AG09319 (cell line): ENCODE measurements around the gene CLIP2.
"Not testable (repeated sequence)": the region's sequence is repeated elsewhere in the genome, so short reads cannot be mapped to it uniquely, and the experiment has no call there.

ENCODE experiments used
- DNase-seq: peaks from one replicate; pipeline ENCODE4 v3.0.0-alpha.2; 2010; ENCODE audit warnings: low read depth; ENCODE audit errors: extremely low read depth
- TF ChIP-seq, protein P1 (sequence below): IDR thresholded peaks from 2 replicates; pipeline ENCODE4 v1.5.1; 2011; ENCODE audit warnings: low read depth, mild to moderate bottlenecking, inconsistent platforms, low read length, moderate library complexity

CLIP2 gene

DNA sequence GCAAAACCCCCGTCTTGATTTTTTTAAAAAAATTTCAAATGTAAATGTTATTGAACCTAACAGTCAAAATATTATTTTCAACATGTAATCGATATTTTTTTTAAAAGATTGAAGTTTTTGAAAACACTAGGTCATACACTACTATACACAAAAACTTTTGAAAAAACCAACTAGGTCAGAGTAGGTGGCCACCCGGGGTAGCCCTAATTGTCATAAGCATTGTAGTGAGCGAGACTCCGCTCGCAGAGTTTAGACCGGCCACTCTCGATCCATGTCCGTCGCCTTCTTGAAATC lies 35.4 kb upstream of the CLIP2 start:
- no peak for DNase-seq
- TF ChIP-seq, protein P1, sequence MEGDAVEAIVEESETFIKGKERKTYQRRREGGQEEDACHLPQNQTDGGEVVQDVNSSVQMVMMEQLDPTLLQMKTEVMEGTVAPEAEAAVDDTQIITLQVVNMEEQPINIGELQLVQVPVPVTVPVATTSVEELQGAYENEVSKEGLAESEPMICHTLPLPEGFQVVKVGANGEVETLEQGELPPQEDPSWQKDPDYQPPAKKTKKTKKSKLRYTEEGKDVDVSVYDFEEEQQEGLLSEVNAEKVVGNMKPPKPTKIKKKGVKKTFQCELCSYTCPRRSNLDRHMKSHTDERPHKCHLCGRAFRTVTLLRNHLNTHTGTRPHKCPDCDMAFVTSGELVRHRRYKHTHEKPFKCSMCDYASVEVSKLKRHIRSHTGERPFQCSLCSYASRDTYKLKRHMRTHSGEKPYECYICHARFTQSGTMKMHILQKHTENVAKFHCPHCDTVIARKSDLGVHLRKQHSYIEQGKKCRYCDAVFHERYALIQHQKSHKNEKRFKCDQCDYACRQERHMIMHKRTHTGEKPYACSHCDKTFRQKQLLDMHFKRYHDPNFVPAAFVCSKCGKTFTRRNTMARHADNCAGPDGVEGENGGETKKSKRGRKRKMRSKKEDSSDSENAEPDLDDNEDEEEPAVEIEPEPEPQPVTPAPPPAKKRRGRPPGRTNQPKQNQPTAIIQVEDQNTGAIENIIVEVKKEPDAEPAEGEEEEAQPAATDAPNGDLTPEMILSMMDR: no peak

DNA sequence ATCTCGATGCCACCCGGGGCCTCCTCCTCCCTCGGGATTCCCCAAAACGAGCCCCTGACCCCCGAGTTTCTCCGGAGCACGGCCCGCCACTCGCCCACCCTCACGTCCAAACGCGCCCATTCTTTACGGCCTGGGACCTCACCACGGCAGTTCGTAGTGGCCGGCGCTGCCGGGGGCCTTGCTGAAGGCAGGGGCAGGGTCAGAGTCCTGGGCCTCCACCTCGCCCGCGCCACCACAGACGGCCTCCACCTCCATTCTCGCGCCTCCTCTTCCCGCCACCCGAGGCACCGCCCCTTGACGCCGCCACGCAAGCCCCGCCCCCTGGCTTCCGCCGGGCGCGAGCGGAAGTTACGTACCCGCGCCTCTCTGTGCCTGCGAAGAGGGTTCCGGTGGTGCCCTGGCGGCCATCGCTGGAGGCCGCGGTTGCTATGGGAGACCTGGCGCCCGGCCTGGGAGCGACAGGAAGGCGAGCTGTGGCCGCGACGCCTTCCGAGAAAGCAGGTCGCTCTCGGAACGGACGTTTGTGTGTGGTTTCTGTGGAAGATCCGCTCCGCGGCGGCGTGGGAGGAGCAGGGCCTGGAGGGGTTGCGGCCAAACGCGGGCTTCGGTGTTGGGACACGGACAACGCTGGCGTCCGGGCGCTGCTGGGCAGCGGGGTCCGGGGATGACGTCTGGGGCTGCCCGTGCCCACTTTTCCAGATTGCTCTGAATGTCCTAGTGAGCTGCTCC lies 34.9 kb upstream of the CLIP2 start, which contains the start of gene RFC2:
Gene RFC2 (minus strand): TSS at position 271 of the 729 bp plus-strand sequence. CDS start 16 bp downstream, at position 255.
- TF ChIP-seq, protein P1: no peak; the same call in 1 of the 2 replicates
- DNase-seq: peak; percentile 88

DNA sequence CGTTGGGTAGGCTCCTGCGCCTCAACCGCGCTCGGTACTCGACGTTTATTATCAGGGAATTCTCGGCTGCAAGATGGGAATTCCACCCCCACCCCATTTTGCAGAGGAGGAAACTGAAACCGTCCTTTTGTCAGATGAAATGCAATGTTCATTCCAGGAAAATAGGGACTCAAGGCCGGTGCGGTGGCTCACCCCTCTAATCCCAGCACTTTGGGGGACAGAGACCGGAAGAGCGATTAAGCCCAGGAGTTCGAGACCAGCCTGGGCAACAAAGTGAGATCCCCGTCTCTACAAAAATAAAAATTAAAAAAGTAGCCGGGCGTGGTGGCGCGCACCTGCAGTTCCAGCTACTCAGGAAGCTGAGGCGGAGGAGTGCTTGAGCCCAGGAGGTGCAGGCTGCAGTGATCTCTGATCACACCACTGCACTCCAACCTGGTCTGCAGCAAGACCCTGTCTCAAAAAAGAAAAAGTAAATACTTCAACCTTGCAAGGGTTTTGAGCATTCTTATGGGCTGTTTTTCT lies 34.3 kb upstream of the CLIP2 start:
- TF ChIP-seq, protein P1: no peak
- no peak for DNase-seq

DNA sequence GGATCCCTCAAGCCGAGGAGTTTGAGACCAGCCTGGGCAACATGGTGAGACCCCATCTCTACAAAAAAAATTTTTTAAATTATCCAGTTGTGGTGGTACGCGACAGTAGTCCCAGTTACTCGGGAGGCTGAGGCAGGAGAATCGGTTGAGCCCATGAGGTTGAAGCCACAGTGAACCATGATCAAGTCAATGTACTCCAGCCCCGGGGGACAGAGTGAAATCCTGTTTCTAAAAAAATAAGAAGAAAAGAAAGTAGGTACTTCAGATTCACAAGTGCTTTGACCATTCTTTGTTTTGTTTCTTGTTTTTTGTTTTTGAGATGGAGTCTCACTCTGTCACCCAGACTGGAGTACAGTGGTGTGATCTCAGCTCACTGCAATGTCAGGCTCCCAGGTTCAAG lies 33.7 kb upstream of the CLIP2 start:
- DNase-seq: not testable (repeated sequence)

DNA sequence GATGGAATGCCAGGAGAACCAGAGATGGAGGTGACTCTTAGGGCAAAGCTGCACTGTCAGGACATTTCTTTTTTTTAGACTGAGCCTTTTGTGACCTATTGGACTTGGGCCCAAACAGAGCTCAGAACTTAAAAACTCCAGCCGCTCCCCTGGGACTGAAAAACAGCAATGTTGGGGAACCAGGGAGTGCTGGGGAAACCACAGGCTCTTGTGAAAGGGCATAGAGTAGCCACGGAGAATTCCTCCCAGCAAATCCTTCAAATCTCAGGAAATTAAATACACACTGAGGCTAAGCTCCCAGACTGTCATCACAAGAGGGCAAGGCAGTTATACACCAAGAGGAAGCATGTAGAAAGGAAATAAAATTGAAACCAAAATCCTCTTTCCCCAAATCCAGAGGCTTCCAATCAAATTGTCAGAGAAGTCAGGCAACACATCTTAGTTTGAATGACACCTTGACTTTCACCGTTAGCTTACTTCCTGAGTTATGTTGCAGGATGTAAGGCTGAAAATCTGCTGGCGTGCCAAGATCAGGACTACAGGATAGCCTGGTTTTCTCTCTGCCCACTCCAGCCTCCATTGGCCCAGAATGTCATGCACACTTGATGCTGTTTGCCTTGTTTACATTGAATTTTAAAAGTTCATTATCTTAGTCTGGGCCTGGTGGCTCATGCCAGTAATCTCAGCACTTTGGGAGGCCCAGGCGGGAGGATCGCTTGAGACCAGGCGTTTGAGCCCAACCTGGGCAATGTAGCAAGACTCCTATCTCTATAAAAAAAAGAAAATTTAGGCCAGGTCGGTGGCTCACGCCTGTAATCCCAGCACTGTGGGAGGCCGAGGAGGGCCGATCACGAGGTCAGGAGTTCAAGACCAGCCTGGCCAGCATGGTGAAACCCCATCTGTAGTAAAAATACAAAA lies 32.5 kb upstream of the CLIP2 start:
- DNase-seq: peak; percentile 78
- TF ChIP-seq, protein P1: no peak

DNA sequence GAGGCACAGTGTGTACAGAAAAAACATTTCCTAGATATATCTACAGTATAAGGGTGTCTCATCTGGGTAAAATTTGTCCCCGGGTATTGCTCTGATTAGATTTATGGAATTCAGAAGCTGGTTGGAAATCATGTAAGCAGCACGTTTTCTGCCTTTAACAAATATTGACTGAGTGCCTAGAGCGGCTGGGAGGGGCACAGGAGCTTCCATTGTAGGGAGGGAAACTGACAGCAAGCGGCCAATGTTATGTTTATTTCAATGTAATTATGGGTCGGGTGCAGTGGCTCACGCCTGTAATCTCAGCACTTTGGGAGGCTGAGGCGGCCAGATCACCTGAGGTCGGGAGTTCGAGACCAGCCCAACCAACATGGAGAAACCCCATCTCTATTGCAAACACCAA lies 30.6 kb upstream of the CLIP2 start:
- DNase-seq: no peak

DNA sequence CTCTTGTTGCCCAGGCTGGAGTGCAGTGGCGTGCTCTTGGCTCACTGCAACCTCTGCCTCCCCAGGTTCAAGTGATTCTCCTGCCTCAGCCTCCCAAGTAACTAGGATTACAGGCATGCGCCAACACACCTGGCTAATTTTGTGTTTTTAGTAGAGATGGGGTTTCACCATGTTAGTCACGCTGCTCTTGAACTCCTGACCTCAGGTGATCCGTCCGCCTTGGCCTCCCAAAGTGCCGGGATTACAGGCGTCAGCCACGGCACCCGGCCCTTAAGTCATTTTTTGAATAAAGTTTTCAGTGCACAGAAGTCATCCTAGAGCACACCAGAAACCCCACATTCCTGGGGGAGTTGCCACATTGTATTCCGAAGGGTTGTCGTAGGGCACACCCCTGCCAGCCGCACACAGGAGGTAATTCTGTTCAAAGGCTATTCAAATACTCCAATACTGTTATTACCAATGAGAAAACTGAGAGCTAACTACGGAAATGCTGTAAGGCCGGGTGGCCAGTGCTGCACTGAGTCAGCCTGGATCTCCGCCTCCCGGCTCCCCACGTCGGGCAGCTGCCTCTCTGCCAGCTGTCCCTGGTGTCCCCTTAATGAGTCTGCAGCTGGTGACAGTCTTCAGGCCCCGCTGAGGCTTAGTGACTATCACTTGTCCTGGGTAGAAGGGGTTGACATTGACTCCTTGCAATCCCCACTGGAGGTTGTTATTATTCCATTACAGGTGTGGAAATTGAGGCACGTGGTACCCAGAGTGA lies 26.4 kb upstream of the CLIP2 start:
- DNase-seq: no peak
- TF ChIP-seq, protein P1: no peak

More for the DNA sequence above, 30.6 kb upstream of the CLIP2 start:
- TF ChIP-seq, protein P1: no peak
